ENCODE data around the gene NRP2. TPM values are rescaled to one million over a fixed set of nuclear protein-coding genes. Genes with fewer than 3 reads are reported as not detected.

Gene NRP2
- total RNA-seq, 1 experiment from 2014 or later = 1.2 TPM

DNA sequence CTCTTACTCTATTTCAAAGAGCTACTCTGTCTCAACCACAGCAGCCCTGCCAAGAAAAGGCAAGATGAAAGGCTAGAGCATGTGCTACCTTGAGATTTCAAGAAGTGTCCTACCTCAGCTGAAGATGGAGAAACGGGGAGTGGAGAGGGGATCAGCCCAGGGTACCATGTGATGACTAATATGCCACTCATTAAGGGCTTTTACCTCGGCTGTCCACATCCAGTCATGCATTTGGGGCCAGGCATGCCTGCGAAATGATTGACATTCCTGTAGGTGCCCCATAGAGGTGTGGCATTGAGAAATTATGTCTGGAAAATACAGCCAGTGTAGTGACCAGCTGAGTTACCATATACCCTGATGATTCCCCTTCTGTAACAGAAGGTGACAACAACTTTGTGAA is 96.1 kb downstream of the NRP2 start:
- DNase-seq (ENCODE audit: low read depth, low spot score) (no peak), ATAC-seq (no peak)
- no peaks in the 10 kb centered on the region for H3K79me2 ChIP-seq (ENCODE audit: insufficient read depth, low read length)
- intact Hi-C loops (cut with micrococcal nuclease) = loop anchor here (5.0 to 10.0 kb wide), 2 partner anchors 169 to 1454 kb away; no protein-coding TSS in a partner anchor
- no peak overlapping the region for H3K4me2 ChIP-seq (ENCODE audit: low read length)
- H2AFZ ChIP-seq (ENCODE audit: low read depth, low read length, poor library complexity, severe bottlenecking) = no peak overlapping the region
- ChIA-PET RAD21 (ENCODE audit: low non-redundant PET in 1 of 2, low total read pairs in 2 of 2, uncharacterized antibody in 2 of 2, unreplicated experiment in 2 of 2) (no interaction called here), CTCF (no interaction called here), POLR2A (no interaction called here)
- no peaks in the 10 kb centered on the region for H3K9me3 ChIP-seq (ENCODE audit: control insufficient read depth in 1 of 2, insufficient read depth in 1 of 2, low read depth in 1 of 2, low read length in 2 of 2)
- no peak for TF ChIP-seq SP1 (IDR thresholded peaks at IDR 0.05; ENCODE audit: low read depth)
- TF ChIP-seq EGR1 (IDR thresholded peaks at IDR 0.05; ENCODE audit: low read depth) = no peak
- TF ChIP-seq CBX3 (IDR thresholded peaks at IDR 0.05; ENCODE audit: low read depth) = no peak
- TF ChIP-seq SRF (IDR thresholded peaks at IDR 0.05; ENCODE audit: low read depth) = no peak
- TF ChIP-seq SIN3A (IDR thresholded peaks at IDR 0.05; ENCODE audit: low read depth) = no peak
- TF ChIP-seq, protein P1, sequence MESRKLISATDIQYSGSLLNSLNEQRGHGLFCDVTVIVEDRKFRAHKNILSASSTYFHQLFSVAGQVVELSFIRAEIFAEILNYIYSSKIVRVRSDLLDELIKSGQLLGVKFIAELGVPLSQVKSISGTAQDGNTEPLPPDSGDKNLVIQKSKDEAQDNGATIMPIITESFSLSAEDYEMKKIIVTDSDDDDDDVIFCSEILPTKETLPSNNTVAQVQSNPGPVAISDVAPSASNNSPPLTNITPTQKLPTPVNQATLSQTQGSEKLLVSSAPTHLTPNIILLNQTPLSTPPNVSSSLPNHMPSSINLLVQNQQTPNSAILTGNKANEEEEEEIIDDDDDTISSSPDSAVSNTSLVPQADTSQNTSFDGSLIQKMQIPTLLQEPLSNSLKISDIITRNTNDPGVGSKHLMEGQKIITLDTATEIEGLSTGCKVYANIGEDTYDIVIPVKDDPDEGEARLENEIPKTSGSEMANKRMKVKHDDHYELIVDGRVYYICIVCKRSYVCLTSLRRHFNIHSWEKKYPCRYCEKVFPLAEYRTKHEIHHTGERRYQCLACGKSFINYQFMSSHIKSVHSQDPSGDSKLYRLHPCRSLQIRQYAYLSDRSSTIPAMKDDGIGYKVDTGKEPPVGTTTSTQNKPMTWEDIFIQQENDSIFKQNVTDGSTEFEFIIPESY (IDR thresholded peaks at IDR 0.05; ENCODE audit: extremely low read depth, insufficient replicate concordance, low read length) = no peak
- TF ChIP-seq YY1 (IDR thresholded peaks at IDR 0.05; ENCODE audit: extremely low read depth, insufficient replicate concordance, low read depth, low read length) = no peak
- TF ChIP-seq CEBPB (IDR thresholded peaks at IDR 0.05; ENCODE audit: low read depth) = no peak
- no peak for TF ChIP-seq POLR2AphosphoS5 (IDR thresholded peaks at IDR 0.05; ENCODE audit: low read depth, low read length)
- no peak for TF ChIP-seq TCF7L2 (IDR thresholded peaks at IDR 0.05; ENCODE audit: borderline replicate concordance, extremely low read depth, insufficient read depth, insufficient read length)
- TF ChIP-seq ZFX (IDR thresholded peaks at IDR 0.05) = no peak
- TF ChIP-seq, protein P2, sequence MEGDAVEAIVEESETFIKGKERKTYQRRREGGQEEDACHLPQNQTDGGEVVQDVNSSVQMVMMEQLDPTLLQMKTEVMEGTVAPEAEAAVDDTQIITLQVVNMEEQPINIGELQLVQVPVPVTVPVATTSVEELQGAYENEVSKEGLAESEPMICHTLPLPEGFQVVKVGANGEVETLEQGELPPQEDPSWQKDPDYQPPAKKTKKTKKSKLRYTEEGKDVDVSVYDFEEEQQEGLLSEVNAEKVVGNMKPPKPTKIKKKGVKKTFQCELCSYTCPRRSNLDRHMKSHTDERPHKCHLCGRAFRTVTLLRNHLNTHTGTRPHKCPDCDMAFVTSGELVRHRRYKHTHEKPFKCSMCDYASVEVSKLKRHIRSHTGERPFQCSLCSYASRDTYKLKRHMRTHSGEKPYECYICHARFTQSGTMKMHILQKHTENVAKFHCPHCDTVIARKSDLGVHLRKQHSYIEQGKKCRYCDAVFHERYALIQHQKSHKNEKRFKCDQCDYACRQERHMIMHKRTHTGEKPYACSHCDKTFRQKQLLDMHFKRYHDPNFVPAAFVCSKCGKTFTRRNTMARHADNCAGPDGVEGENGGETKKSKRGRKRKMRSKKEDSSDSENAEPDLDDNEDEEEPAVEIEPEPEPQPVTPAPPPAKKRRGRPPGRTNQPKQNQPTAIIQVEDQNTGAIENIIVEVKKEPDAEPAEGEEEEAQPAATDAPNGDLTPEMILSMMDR (IDR thresholded peaks at IDR 0.05 in 2 of 3, conservative IDR thresholded peaks at IDR 0.05 in 1 of 3; ENCODE audit: borderline replicate concordance in 1 of 3, insufficient read depth in 1 of 3, low read depth in 2 of 3, low read length in 2 of 3) = no peak
- no peak for TF ChIP-seq JUND (IDR thresholded peaks at IDR 0.05)
- no peak for TF ChIP-seq EZH2phosphoT487 (IDR thresholded peaks at IDR 0.05; ENCODE audit: borderline replicate concordance)
- TF ChIP-seq, protein P3, sequence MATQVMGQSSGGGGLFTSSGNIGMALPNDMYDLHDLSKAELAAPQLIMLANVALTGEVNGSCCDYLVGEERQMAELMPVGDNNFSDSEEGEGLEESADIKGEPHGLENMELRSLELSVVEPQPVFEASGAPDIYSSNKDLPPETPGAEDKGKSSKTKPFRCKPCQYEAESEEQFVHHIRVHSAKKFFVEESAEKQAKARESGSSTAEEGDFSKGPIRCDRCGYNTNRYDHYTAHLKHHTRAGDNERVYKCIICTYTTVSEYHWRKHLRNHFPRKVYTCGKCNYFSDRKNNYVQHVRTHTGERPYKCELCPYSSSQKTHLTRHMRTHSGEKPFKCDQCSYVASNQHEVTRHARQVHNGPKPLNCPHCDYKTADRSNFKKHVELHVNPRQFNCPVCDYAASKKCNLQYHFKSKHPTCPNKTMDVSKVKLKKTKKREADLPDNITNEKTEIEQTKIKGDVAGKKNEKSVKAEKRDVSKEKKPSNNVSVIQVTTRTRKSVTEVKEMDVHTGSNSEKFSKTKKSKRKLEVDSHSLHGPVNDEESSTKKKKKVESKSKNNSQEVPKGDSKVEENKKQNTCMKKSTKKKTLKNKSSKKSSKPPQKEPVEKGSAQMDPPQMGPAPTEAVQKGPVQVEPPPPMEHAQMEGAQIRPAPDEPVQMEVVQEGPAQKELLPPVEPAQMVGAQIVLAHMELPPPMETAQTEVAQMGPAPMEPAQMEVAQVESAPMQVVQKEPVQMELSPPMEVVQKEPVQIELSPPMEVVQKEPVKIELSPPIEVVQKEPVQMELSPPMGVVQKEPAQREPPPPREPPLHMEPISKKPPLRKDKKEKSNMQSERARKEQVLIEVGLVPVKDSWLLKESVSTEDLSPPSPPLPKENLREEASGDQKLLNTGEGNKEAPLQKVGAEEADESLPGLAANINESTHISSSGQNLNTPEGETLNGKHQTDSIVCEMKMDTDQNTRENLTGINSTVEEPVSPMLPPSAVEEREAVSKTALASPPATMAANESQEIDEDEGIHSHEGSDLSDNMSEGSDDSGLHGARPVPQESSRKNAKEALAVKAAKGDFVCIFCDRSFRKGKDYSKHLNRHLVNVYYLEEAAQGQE (IDR thresholded peaks at IDR 0.05; ENCODE audit: low read depth) = no peak
- no peak overlapping the region for H3K9ac ChIP-seq (ENCODE audit: low read length)
- no peak overlapping the region for H3K4me3 ChIP-seq (replicated peaks in 1 of 2; ENCODE audit: low read depth in 1 of 2, low read length in 2 of 2)
- no peaks in the 10 kb centered on the region for H3K9me2 ChIP-seq (ENCODE audit: insufficient read depth)
- H3K27ac ChIP-seq (ENCODE audit: low read depth, low read length) = no peak overlapping the region
- H3K27me3 ChIP-seq (ENCODE audit: insufficient read depth, low read length) = peaks cover 16% of the 10 kb centered on the region; the same call in 1 of the 2 replicates
- no peaks in the 10 kb centered on the region for H3K36me3 ChIP-seq (ENCODE audit: control insufficient read depth in 1 of 2, insufficient read depth in 2 of 2, low read length in 2 of 2)
- no TSS peak for BruUV-seq (replicated peaks)
- H4K20me1 ChIP-seq (ENCODE audit: insufficient read depth) = no peaks in the 10 kb centered on the region
- peaks cover 0 to 3% of the 10 kb centered on the region in 2 experiments; a peak in 1 of 4 replicates for H3K4me1 ChIP-seq (ENCODE audit: control insufficient read depth in 1 of 2, insufficient read depth in 2 of 2, low read length in 2 of 2)

Data from HCT116 (cell line).